H7 (cell line): ENCODE measurements around the gene OSCP1. TPM values are rescaled to one million over a fixed set of nuclear protein-coding genes. Genes with fewer than 3 reads are reported as not detected.
A peak's percentile ranks its signal among the peaks of the same experiment; 100 is the strongest.

ENCODE experiments used
- DNase-seq: peaks from one replicate; pipeline ENCODE4 v3.0.0; 2012
- H3K27me3 ChIP-seq: 2 replicates; pipeline ENCODE4 v1.6.0; 2011; ENCODE audit warnings: mild to moderate bottlenecking, low read length; ENCODE audit not compliant: control insufficient read depth, insufficient read depth
- H3K36me3 ChIP-seq: replicated peaks from 2 replicates; pipeline ENCODE4 v1.5.1; 2011; ENCODE audit warnings: low read length; ENCODE audit not compliant: control insufficient read depth, insufficient read depth
- H3K4me3 ChIP-seq: 2 replicates; pipeline ENCODE4 v1.5.1; 2011; ENCODE audit warnings: low read depth, mild to moderate bottlenecking, control low read depth, low read length, moderate library complexity; ENCODE audit not compliant: insufficient read depth
- total RNA-seq: library from RNA; depleted of rRNA; stranded (reverse); fragments of >200 nt; shearing (Covaris generic); gene quantifications from 2 replicates; pipeline ENCODE4 v1.2.3, GENCODE V29; 2014

The OSCP1 gene
- total RNA-seq, 1 experiment from 2014 or later: 4.6 TPM

GRCh38 chr1:36465731-36466369, 15.6 kb upstream of the OSCP1 start:
- Histone ChIP-seq H3K4me3 (no peak overlapping the region), H3K27me3 (peaks cover 45% of the 10 kb centered on the region), H3K36me3 (peaks cover 10% of the 10 kb centered on the region)
- DNase-seq: no peak

GRCh38 chr1:36464605-36465393, 14.5 kb upstream of the OSCP1 start:
- peak; percentile 89 for DNase-seq
- Histone ChIP-seq H3K4me3 (peak overlapping the region; percentile 93), H3K27me3 (peaks cover 44% of the 10 kb centered on the region), H3K36me3 (peaks cover 17% of the 10 kb centered on the region)

- peaks cover 38% of the 10 kb centered on the region for H3K27me3 ChIP-seq
- peak; percentile 96 for DNase-seq
- peak within 1 kb of the TSS; percentile 93 for H3K4me3 ChIP-seq
- peaks cover 17% of the 10 kb centered on the region for H3K36me3 ChIP-seq
These were observed 13.8 kb upstream of the OSCP1 start, which contains the start of gene MRPS15 for GRCh38 chr1:36463803-36464604. Gene MRPS15 (minus strand): TSS chr1:36464384. CDS start chr1:36464275, 109 bp downstream.

GRCh38 chr1:36463463-36463802, 13.2 kb upstream of the OSCP1 start:
- DNase-seq: peak; percentile 59
- peaks cover 17% of the 10 kb centered on the region for H3K36me3 ChIP-seq
- H3K27me3 ChIP-seq: peaks cover 34% of the 10 kb centered on the region
- peak overlapping the region; percentile 93 for H3K4me3 ChIP-seq

GRCh38 chr1:36458910-36459309, 8.7 kb upstream of the OSCP1 start:
- Histone ChIP-seq H3K4me3 (no peak overlapping the region), H3K27me3 (no peaks in the 10 kb centered on the region), H3K36me3 (peaks cover 30% of the 10 kb centered on the region)
- no peak for DNase-seq

GRCh38 chr1:36457691-36458090, 7.4 kb upstream of the OSCP1 start:
- Histone ChIP-seq H3K4me3 (no peak overlapping the region), H3K27me3 (no peaks in the 10 kb centered on the region), H3K36me3 (peaks cover 30% of the 10 kb centered on the region)
- no peak for DNase-seq

- H3K4me3 ChIP-seq: no peak overlapping the region
- no peaks in the 10 kb centered on the region for H3K27me3 ChIP-seq
- H3K36me3 ChIP-seq: peaks cover 25% of the 10 kb centered on the region
- no peak for DNase-seq
These were observed 6.2 kb upstream of the OSCP1 start for GRCh38 chr1:36456391-36456928.

- no peak for DNase-seq
- no peak overlapping the region for H3K4me3 ChIP-seq
- no peaks in the 10 kb centered on the region for H3K27me3 ChIP-seq
- H3K36me3 ChIP-seq: peaks cover 16% of the 10 kb centered on the region
These were observed 5.1 kb upstream of the OSCP1 start for GRCh38 chr1:36455386-36455785.

GRCh38 chr1:36453600-36454388, 3.5 kb upstream of the OSCP1 start:
- DNase-seq: no peak
- Histone ChIP-seq H3K27me3 (no peaks in the 10 kb centered on the region), H3K36me3 (peaks cover 14% of the 10 kb centered on the region), H3K4me3 (no peak overlapping the region)

- Histone ChIP-seq H3K27me3 (no peaks in the 10 kb centered on the region), H3K4me3 (no peak overlapping the region), H3K36me3 (peaks cover 14% of the 10 kb centered on the region)
- no peak for DNase-seq
These were observed 2.8 kb upstream of the OSCP1 start for GRCh38 chr1:36453051-36453450.

GRCh38 chr1:36450919-36451305, 661 bp upstream of the OSCP1 start:
- Histone ChIP-seq H3K4me3 (peak overlapping the region; percentile 74), H3K36me3 (peaks cover 6% of the 10 kb centered on the region), H3K27me3 (no peaks in the 10 kb centered on the region)
- DNase-seq: no peak

- Histone ChIP-seq H3K4me3 (no peak overlapping the region), H3K36me3 (no peaks in the 10 kb centered on the region)
- DNase-seq: no peak
These were observed 1.7 kb downstream of the OSCP1 start for GRCh38 chr1:36448530-36449056.

GRCh38 chr1:36447450-36447849, 2.8 kb downstream of the OSCP1 start:
- DNase-seq: no peak
- H3K27me3 ChIP-seq: no peaks in the 10 kb centered on the region
- H3K4me3 ChIP-seq: no peak overlapping the region
- H3K36me3 ChIP-seq: no peaks in the 10 kb centered on the region

More at GRCh38 chr1:36448530-36449056, 1.7 kb downstream of the OSCP1 start:
- H3K27me3 ChIP-seq: no peaks in the 10 kb centered on the region

- DNase-seq: no peak
- Histone ChIP-seq H3K4me3 (no peak overlapping the region), H3K36me3 (no peaks in the 10 kb centered on the region), H3K27me3 (no peaks in the 10 kb centered on the region)
These were observed 3.5 kb downstream of the OSCP1 start for GRCh38 chr1:36446746-36447145.
